ENCODE results near the gene SMARCC2.

Gene SMARCC2

GRCh38 chr12:56152132-56152755 lies 37.0 kb downstream of the SMARCC2 start, which contains the start of gene MYL6B (continued):
- 0 out of 2 replicates have a peak, but pooled peaks have one; percentile 33 for TF ChIP-seq PBX3 (CRISPR knock-in tag; IDR thresholded peaks at IDR 0.05)
- TF ChIP-seq OSR2 (tag by site-specific recombination; IDR thresholded peaks at IDR 0.05), result no peak
- peak; percentile 56; the same call in 1 of the 2 replicates for TF ChIP-seq BCL11B (tag by site-specific recombination; IDR thresholded peaks at IDR 0.05; ENCODE audit: low read depth)
- TF ChIP-seq ZNF221 (tag by site-specific recombination; IDR thresholded peaks at IDR 0.05; ENCODE audit: borderline replicate concordance), result no peak
- TF ChIP-seq ZNF670 (tag by site-specific recombination; IDR thresholded peaks at IDR 0.05; ENCODE audit: low read depth), result no peak
- peak; percentile 32; the same call in 1 of the 2 replicates for TF ChIP-seq ZSCAN30 (tag by site-specific recombination; IDR thresholded peaks at IDR 0.05)
- TF ChIP-seq ZNF398 (tag by site-specific recombination; IDR thresholded peaks at IDR 0.05), result peak; percentile 16; the same call in 1 of the 2 replicates
- TF ChIP-seq GFI1B (tag by site-specific recombination; IDR thresholded peaks at IDR 0.05), result no peak; the same call in 1 of the 2 replicates
- no peak for TF ChIP-seq ZNF558 (tag by site-specific recombination; IDR thresholded peaks at IDR 0.05)
- peak; percentile 11; the same call in 1 of the 2 replicates for TF ChIP-seq TSHZ1 (tag by site-specific recombination; IDR thresholded peaks at IDR 0.05; ENCODE audit: borderline replicate concordance)
- TF ChIP-seq ZNF184 (tag by site-specific recombination; IDR thresholded peaks at IDR 0.05), result no peak
- TF ChIP-seq ZNF174 (tag by site-specific recombination; IDR thresholded peaks at IDR 0.05), result no peak
- TF ChIP-seq ZNF19 (tag by site-specific recombination; IDR thresholded peaks at IDR 0.05; ENCODE audit: low read depth), result no peak
- TF ChIP-seq ZNF707 (tag by site-specific recombination; IDR thresholded peaks at IDR 0.05), result no peak
- no peak for TF ChIP-seq AEBP2 (tag by site-specific recombination; IDR thresholded peaks at IDR 0.05; ENCODE audit: borderline replicate concordance)
- TF ChIP-seq BCL11A (tag by site-specific recombination; IDR thresholded peaks at IDR 0.05; ENCODE audit: low read depth), result no peak
- 0 out of 2 replicates have a peak, but pooled peaks have one; percentile 24 for TF ChIP-seq ZNF2 (tag by site-specific recombination; IDR thresholded peaks at IDR 0.05)
- TF ChIP-seq ZNF211 (tag by site-specific recombination; IDR thresholded peaks at IDR 0.05; ENCODE audit: low read depth), result no peak
- TF ChIP-seq ZNF214 (tag by site-specific recombination; IDR thresholded peaks at IDR 0.05; ENCODE audit: borderline replicate concordance), result no peak
- no peak for TF ChIP-seq ZBTB1 (tag by site-specific recombination; IDR thresholded peaks at IDR 0.05)
- no peak for TF ChIP-seq ZNF266 (tag by site-specific recombination; IDR thresholded peaks at IDR 0.05; ENCODE audit: low read depth)
- TF ChIP-seq ZNF157 (tag by site-specific recombination; IDR thresholded peaks at IDR 0.05), result no peak
- no peak for TF ChIP-seq SCRT2 (tag by site-specific recombination; IDR thresholded peaks at IDR 0.05)
- no peak for TF ChIP-seq ZNF544 (tag by site-specific recombination; IDR thresholded peaks at IDR 0.05)
- peak; percentile 71; the same call in 1 of the 2 replicates for TF ChIP-seq ZSCAN4 (tag by site-specific recombination; IDR thresholded peaks at IDR 0.05)
- no peak for TF ChIP-seq ZNF175 (tag by site-specific recombination; IDR thresholded peaks at IDR 0.05)
- 0 out of 2 replicates have a peak, but pooled peaks have one; percentile 27 for TF ChIP-seq ZSCAN18 (tag by site-specific recombination; IDR thresholded peaks at IDR 0.05)

Data from HEK293 (cell line).